GM13976 (cell line): ENCODE results near the gene ATPAF2.

Experiments used
- DNase-seq: peaks from one replicate; pipeline ENCODE4 v3.0.0; 2012; ENCODE audit warnings: low spot score
- CTCF ChIP-seq: IDR thresholded peaks from 2 replicates; pipeline ENCODE4 v1.5.1; 2012; ENCODE audit warnings: borderline replicate concordance, mild to moderate bottlenecking; ENCODE audit not compliant: insufficient read depth; ENCODE audit errors: extremely low read depth, missing control alignments, control extremely low read depth
- in situ Hi-C: fragments of 300-500 bp; cut with MboI; formaldehyde crosslinking; loops from one replicate; pipeline ENCODE4 v1.12.0; 2022; ENCODE audit warnings: low sequenced_read_pairs, mixed read lengths, inconsistent platforms; ENCODE audit not compliant: unreplicated experiment

Gene ATPAF2

GRCh38 chr17:18038861-18039534 is at the start of gene ATPAF2, which contains the start of gene GID4:
ATPAF2 (minus strand) TSS chr17:18039168; CDS start chr17:18039013, 155 bp downstream.
GID4 (plus strand) TSS chr17:18039408; CDS start chr17:18039465, 57 bp downstream.
- DNase-seq = peak; percentile 99
- no peak for TF ChIP-seq CTCF
- in situ Hi-C loops = loop anchor here (10.0 kb wide), 1 partner anchor 354 kb away; the partner anchor contains the start of gene RAI1

GRCh38 chr17:18087610-18088491 is 48.9 kb upstream of the ATPAF2 start, which contains the start of gene DRG2:
DRG2 (plus strand) TSS chr17:18087948; CDS start chr17:18088024, 76 bp downstream.
- in situ Hi-C loops = no loop called here
- no peak for TF ChIP-seq CTCF

GRCh38 chr17:18084256-18084655 is 45.3 kb upstream of the ATPAF2 start:
- DNase-seq = no peak
- no peak for TF ChIP-seq CTCF
- in situ Hi-C loops = no loop called here

More at GRCh38 chr17:18087610-18088491, 48.9 kb upstream of the ATPAF2 start, which contains the start of gene DRG2:
- peak; percentile 96 for DNase-seq

GRCh38 chr17:18079543-18079942 is 40.6 kb upstream of the ATPAF2 start:
- no peak for DNase-seq
- no peak for TF ChIP-seq CTCF
- in situ Hi-C loops = no loop called here

GRCh38 chr17:18076936-18077335 is 38.0 kb upstream of the ATPAF2 start:
- in situ Hi-C loops = no loop called here
- no peak for DNase-seq
- TF ChIP-seq CTCF = no peak

GRCh38 chr17:18074566-18075272 is 35.8 kb upstream of the ATPAF2 start:
- DNase-seq = no peak
- in situ Hi-C loops = no loop called here
- TF ChIP-seq CTCF = no peak
